ENCODE results near the gene GXYLT2. TPM values are rescaled to one million over a fixed set of nuclear protein-coding genes. Genes with fewer than 3 reads are reported as not detected.

GXYLT2 gene, protein sequence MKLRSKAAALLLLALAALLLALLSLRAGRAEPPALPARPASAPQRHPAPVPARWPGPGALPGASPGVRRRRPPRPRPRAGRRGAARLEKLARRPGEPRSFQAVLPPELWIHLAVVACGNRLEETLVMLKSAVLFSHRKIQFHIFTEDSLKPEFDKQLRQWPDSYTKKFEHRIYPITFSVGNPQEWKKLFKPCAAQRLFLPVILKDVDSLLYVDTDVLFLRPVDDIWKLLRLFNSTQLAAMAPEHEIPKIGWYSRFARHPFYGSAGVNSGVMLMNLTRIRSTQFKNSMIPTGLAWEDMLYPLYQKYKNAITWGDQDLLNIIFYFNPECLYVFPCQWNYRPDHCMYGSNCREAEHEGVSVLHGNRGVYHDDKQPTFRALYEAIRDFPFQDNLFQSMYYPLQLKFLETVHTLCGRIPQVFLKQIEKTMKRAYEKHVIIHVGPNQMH
- 1.1 to 3.5 TPM (median 1.4 TPM) in 5 replicates for total RNA-seq (2022; extraction: Qiagen RNA extraction; ENCODE audit: low read depth)

DNA sequence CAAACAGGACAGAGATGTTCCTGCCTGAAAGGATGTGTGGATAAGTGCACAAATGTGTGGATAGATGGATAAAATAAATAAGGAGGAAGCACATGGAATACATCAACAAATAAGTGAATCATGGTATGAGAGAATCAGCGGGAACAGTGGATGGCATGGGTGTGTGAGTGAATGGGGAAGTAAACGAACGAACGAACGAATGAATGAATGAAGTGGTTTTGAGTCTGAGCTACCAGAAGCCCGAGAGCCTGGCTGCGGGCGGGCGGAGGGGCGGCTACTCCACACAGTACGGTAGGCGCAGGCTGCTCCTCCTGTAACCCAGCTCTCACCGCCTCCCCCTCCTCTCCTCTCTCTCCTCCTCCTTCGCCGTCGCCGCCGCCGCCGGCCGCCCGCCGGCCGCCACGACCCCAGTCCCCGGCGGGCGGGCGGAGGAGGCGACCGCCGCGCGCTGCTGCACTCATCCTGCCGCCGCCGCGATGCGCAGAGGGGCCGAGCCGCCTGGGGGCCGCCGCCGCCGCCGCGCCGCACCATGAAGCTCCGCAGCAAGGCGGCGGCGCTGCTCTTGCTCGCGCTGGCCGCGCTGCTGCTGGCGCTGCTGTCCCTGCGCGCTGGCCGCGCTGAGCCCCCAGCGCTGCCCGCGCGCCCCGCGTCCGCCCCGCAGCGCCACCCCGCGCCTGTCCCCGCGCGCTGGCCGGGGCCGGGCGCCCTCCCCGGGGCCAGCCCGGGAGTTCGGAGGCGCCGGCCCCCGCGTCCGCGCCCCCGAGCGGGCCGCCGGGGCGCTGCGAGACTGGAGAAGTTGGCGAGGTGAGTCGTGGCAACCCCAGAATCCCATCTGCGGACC, at the start of gene GXYLT2:
Gene GXYLT2 (plus strand): TSS at position 342 of the 841 bp plus-strand sequence. CDS start 188 bp downstream, at position 530.

DNA sequence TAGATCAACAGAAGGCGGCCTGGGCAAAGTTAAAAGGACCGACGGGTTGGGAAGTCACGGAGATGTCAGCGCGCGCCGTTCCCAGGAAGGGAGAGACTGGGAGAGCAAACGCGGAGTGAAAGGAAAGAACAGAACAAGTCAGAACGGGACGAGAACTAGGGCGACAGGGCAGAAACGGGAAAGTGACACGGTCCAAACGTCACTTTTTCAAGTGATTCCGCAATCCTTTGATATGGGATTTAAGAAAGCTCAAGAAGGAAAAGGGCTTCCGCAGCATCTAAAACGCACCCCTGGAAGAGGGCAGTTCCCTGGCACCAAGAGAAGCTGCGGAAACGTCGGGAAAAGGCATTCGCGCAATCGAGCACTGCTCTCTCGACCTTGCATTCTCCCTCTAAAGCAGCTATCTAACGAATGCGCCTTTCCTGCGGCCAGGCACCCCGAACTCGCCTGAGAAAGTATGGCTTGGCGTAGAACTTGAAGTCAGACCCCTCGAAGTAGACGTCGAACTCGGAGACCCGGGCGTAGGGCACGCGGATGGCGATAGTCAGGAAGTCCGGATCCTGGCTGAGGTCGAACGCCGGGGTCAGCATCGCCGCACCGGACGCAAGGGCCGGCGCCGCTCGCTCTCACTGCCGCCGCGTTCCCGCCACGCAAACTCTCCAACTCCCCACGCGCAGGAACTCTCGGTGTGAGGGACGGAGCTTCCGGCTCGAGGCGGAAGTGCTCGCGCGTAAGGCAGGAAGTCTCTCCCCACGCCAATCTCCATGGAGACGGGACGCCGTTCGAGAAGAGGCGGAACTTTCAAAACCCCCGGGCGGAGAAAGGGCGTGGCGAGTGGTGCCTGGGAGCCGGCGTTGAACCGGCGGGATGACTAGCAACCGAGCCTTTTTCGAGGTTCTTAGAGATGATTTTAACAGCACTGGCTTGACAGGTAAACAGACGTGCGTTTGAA, 39.8 kb upstream of the GXYLT2 start, which contains the start of gene SHQ1:
Gene SHQ1 (minus strand): TSS at position 695 of the 952 bp plus-strand sequence. CDS start 105 bp downstream, at position 590.

DNA sequence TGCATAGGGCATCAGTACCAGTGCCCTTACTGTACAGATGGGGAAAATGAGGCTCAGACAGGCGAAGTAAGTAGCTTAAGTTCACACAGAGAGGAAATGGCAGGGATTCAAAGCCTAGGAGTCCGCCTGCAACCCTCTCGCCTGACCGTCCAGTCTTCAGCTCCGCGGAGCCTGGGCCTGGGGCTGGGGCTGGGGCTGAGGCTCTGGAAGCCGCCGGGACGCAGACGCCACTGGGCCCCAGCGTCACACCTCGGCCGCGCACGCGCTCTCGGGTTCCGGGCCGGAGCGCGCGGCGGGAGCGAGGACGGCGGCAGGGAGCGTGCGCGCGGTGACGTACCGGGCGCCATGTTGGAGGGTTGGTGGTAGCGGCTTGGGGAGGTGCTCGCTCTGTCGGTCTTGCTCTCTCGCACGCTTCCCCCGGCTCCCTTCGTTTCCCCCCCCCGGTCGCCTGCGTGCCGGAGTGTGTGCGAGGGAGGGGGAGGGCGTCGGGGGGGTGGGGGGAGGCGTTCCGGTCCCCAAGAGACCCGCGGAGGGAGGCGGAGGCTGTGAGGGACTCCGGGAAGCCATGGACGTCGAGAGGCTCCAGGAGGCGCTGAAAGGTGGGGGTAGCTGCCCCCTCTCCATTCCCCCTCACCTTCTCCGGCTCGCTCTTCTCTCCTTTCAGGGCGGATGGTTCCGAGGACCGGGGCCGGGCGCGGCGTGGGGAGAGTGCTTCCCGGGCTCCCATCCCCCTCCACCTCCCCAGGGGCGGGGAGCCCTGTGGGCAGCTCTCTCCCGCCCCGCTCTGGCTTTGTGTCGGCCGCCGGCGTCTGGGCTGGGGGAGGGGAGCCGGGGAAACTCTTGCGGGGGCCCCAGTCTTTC, 108.9 kb downstream of the GXYLT2 start, which contains the start of gene PPP4R2:
Gene PPP4R2 (plus strand): TSS at position 339 of the 861 bp plus-strand sequence. CDS start 227 bp downstream, at position 566.

Other genes with a start within 250 kb of the GXYLT2 start
- gene SHQ1, start 39.6 kb upstream of the GXYLT2 start, total RNA-seq (2022; extraction: Qiagen RNA extraction; ENCODE audit: low read depth), result 16.2 to 22.7 TPM (median 17.4 TPM) in 5 replicates
- 29.5 to 64.8 TPM (median 34.0 TPM) in 5 replicates for gene PPP4R2, start 108.8 kb downstream of the GXYLT2 start, total RNA-seq (2022; extraction: Qiagen RNA extraction; ENCODE audit: low read depth)
- 0.23 to 0.56 TPM (median 0.42 TPM) in 5 replicates for gene EBLN2, start 173.6 kb downstream of the GXYLT2 start, total RNA-seq (2022; extraction: Qiagen RNA extraction; ENCODE audit: low read depth)